Right lobe of liver (tissue), 4 donors: ENCODE results near the gene PTPRM.

Source experiments
- CTCF ChIP-seq, 4 donors: fragments of 200-600 bp in 3 of 4; fragments of 450-650 bp in 1 of 4; IDR thresholded peaks; one replicate each; pipeline versions ENCODE4 v1.5.1 to v1.8.0; 2016 to 2022; ENCODE audit warnings: antibody characterized with exemption in 4 of 4, mild to moderate bottlenecking in 2 of 4
- POLR2A ChIP-seq: fragments of 450-650 bp; IDR thresholded peaks from one replicate; pipeline ENCODE4 v1.6.1; 2017; ENCODE audit warnings: antibody characterized with exemption, mild to moderate bottlenecking
- donor health status: DM: no; HTN: no; CAD: no.
- donor health status: DM: no; HTN: no; CAD: no.
- donor health status: DM: no; HTN: yes; CAD: no.

DNA sequence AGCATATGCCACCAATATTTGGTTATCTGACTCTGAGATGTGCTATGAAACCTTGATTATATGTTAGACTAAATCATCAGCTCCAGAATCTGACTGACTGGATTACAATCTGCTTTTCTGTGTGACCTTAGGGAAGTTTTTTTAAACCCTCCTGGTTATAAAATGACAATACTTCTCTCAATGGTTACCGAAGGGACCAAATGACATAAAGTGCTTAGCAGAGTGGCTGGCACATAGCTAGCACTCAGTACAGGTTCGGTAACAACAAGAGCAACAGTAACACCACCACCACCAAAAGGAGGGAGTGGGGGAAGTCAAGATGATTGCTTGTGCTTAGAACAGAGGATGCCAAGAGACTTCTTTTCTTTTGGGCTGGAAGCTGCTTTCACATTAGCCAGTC is 306.2 kb downstream of the PTPRM start:
- TF ChIP-seq CTCF (IDR thresholded peaks at IDR 0.05) (no peak), POLR2A (no peak)
